Measurements from ENCODE around the gene TRIM3.

DNA sequence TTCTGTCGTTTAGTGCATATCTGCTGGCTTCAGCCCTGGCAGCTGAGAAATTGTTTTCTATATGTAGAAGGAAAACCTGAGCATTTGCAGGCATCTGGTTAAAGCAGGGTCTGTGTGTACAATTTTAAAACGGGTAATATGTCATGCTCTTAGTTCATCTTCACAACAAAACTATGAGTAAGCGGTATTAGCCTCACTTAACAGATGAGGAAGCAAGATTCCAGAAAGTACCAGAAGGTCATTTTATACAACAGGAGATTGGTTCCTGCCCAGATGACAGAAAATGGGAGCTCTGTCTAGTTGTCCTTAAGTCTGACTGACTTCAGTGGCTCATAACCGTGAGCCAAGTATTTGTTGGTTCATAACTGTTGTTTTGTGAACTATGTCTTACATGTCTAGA, 8.7 kb upstream of the TRIM3 start:
- TF ChIP-seq, protein P1, sequence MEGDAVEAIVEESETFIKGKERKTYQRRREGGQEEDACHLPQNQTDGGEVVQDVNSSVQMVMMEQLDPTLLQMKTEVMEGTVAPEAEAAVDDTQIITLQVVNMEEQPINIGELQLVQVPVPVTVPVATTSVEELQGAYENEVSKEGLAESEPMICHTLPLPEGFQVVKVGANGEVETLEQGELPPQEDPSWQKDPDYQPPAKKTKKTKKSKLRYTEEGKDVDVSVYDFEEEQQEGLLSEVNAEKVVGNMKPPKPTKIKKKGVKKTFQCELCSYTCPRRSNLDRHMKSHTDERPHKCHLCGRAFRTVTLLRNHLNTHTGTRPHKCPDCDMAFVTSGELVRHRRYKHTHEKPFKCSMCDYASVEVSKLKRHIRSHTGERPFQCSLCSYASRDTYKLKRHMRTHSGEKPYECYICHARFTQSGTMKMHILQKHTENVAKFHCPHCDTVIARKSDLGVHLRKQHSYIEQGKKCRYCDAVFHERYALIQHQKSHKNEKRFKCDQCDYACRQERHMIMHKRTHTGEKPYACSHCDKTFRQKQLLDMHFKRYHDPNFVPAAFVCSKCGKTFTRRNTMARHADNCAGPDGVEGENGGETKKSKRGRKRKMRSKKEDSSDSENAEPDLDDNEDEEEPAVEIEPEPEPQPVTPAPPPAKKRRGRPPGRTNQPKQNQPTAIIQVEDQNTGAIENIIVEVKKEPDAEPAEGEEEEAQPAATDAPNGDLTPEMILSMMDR (IDR thresholded peaks at IDR 0.05): no peak
- no peak for TF ChIP-seq POLR2A (IDR thresholded peaks at IDR 0.05)
